Pancreas (tissue), 10 donors: ENCODE measurements around the gene MACROD1. TPM values are rescaled to one million over a fixed set of nuclear protein-coding genes. Genes with fewer than 3 reads are reported as not detected.
A peak's percentile ranks its signal among the peaks of the same experiment; 100 is the strongest.

Experiments
- ATAC-seq, 4 donors: fragments of 200-7000 bp; cut with Tn5 transposase; one replicate each; pipeline versions ENCODE4 v1.8.0 to v1.9.1; 2020; ENCODE audit warnings: mild to moderate bottlenecking in 4 of 4, moderate library complexity in 4 of 4
- DNase-seq, 6 donors: peaks; one replicate each; pipeline ENCODE4 v3.0.0-alpha.2; 2020
- FAIRE-seq: peaks from 2 replicates; lab custom pipeline; 2012; peaks lifted over from hg19 to GRCh38; lab: Jason Lieb, UNC
- H3K27ac ChIP-seq, 4 donors: fragments of 200-600 bp; sonication (generic); 1 replicate in 3 of 4; 2 replicates in 1 of 4; pipeline versions ENCODE4 v1.5.0 to v1.8.0; 2020
- H3K27me3 ChIP-seq, 4 donors: fragments of 200-600 bp; one replicate each; pipeline ENCODE4 v1.8.0; 2021
- H3K36me3 ChIP-seq, 3 donors: fragments of 200-600 bp; sonication (generic) in 1 of 3; one replicate each; pipeline versions ENCODE4 v1.5.0 to v1.8.0; 2020 to 2021
- H3K4me1 ChIP-seq, 3 donors: fragments of 200-600 bp; one replicate each; pipeline ENCODE4 v1.8.0; 2021
- H3K4me3 ChIP-seq, 4 donors: fragments of 200-600 bp; sonication (generic) in 2 of 4; one replicate each; pipeline versions ENCODE4 v1.5.0 to v1.8.0; 2020 to 2021
- H3K9me3 ChIP-seq, 4 donors: fragments of 200-600 bp; one replicate each; pipeline ENCODE4 v1.8.0; 2021
- WGBS, 2 donors: extraction: QIAGEN DNeasy Blood & Tissue Kit; methylation state at CpG; one replicate each; pipeline ENCODE4 v1.1.7; 2013; 5-methylcytosine and 5-hydroxymethylcytosine counted together
- intact Hi-C, 3 donors: fragments of 100-400 bp; cut with DNase I; formaldehyde crosslinking; loops; one replicate each; pipeline versions ENCODE4 v1.11.1 to v1.14.2; 2022
- polyA plus RNA-seq, 2 donors: library from polyadenylated mRNA; stranded (reverse); fragments of 200-250 nt; gene quantifications; one replicate each; pipeline ENCODE4 v1.2.3, GENCODE V29; 2013
- total RNA-seq, 6 donors: library from RNA; stranded (reverse); fragmentation: NEBNext Ultra II Directional in 4 of 6; extraction: Animal tissue kit (Norgen Biotek cat#: 25700) in 4 of 6; gene quantifications; one replicate each; pipeline versions ENCODE4 v1.2.1 to v1.2.4, GENCODE V29; 2021 to 2023
- TF ChIP-seq, protein P1 (sequence below), 4 donors: fragments of 200-600 bp; sonication (generic) in 3 of 4; IDR thresholded peaks; one replicate each; pipeline versions ENCODE4 v1.5.0 to v1.8.0; 2021; ENCODE audit warnings: antibody characterized with exemption in 4 of 4
- donor health status: healthy with polysubstance abuse.
- donor health status: DM: no; HTN: no; CAD: no; lungs with moderate emphysema.
- donor health status: DM: no; HTN: no; CAD: no.
- donor health status: control.
- donor health status: control.
- donor health status: Bipolar disorder and iron deficiency.
- donor health status: DM: yes; HTN: yes; CAD: no.
- donor health status: DM: no; HTN: no; CAD: no.
- donor health status: DM: no; HTN: no; CAD: no.
- donor health status: DM: yes; HTN: yes; CAD: no.

The MACROD1 gene, protein sequence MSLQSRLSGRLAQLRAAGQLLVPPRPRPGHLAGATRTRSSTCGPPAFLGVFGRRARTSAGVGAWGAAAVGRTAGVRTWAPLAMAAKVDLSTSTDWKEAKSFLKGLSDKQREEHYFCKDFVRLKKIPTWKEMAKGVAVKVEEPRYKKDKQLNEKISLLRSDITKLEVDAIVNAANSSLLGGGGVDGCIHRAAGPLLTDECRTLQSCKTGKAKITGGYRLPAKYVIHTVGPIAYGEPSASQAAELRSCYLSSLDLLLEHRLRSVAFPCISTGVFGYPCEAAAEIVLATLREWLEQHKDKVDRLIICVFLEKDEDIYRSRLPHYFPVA
- total RNA-seq (10 to 100 TPM; 26.0 to 37.8 (median 30.3) TPM), polyA plus RNA-seq (100 to 1,000 TPM in 1 of 2 donors, 10 to 100 TPM in 1; 85.1 to 126 TPM)

DNA sequence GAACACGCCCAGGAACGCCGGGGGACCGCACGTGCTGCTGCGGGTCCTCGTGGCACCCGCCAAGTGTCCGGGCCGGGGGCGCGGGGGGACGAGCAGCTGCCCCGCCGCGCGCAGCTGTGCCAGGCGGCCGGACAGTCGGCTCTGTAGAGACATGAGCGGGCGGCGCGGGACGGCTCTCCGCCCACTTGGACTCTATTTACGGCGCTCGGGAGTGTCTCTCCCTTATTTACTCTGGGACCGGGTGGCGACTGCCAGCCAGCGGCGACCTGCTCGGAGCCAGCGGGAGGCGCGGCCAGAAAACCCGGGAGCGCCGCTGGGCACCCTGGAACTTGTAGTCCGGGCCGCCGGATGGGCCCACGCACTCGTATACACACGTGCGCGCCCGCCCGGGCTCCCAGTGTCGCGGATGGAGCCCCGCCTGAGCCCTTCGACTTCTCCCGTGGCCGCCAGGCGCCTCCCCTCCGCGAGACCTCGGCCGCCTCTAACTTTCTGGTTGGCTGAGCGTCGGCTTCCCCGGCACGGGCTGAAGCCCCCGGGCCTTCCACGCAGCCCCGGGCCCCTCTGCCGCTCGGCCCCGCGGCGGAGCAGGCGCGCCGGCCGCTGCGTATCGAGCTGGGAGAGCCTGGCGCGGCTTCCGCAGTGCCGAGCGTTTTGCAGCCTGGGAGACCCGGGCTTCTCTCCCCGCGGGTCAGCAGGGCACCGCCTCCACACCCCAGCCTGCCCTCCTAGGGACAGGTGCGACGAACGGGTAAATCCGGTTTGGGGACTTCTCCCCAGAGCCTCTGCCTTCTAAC, at the start of gene MACROD1:
TSS of gene MACROD1 (minus strand) at position 272 of the 794 bp plus-strand sequence. CDS start at position 153, 119 bp downstream.
- intact Hi-C loops, result no loop called here
- H3K9me3 ChIP-seq, result no peaks in the 10 kb centered on the region
- peak within 1 kb of the TSS; percentile 86 to 97 (median 92) for H3K27ac ChIP-seq
- DNase-seq, result peak; percentile 89 to 97 (median 93)
- FAIRE-seq, result no peak
- H3K27me3 ChIP-seq, result no peaks in the 10 kb centered on the region
- H3K36me3 ChIP-seq, result no peaks in the 10 kb centered on the region
- peak within 1 kb of the TSS; percentile 49 to 80 (median 72) for H3K4me3 ChIP-seq
- H3K4me1 ChIP-seq, result no peaks in the 10 kb centered on the region
- WGBS, 2 donors, result 1% methylated on average over 67 to 92 of the region's 92 CpGs
- peak; percentile 90 to 95 (median 92) for ATAC-seq
- TF ChIP-seq, protein P1, sequence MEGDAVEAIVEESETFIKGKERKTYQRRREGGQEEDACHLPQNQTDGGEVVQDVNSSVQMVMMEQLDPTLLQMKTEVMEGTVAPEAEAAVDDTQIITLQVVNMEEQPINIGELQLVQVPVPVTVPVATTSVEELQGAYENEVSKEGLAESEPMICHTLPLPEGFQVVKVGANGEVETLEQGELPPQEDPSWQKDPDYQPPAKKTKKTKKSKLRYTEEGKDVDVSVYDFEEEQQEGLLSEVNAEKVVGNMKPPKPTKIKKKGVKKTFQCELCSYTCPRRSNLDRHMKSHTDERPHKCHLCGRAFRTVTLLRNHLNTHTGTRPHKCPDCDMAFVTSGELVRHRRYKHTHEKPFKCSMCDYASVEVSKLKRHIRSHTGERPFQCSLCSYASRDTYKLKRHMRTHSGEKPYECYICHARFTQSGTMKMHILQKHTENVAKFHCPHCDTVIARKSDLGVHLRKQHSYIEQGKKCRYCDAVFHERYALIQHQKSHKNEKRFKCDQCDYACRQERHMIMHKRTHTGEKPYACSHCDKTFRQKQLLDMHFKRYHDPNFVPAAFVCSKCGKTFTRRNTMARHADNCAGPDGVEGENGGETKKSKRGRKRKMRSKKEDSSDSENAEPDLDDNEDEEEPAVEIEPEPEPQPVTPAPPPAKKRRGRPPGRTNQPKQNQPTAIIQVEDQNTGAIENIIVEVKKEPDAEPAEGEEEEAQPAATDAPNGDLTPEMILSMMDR (IDR thresholded peaks at IDR 0.05), result no peak

DNA sequence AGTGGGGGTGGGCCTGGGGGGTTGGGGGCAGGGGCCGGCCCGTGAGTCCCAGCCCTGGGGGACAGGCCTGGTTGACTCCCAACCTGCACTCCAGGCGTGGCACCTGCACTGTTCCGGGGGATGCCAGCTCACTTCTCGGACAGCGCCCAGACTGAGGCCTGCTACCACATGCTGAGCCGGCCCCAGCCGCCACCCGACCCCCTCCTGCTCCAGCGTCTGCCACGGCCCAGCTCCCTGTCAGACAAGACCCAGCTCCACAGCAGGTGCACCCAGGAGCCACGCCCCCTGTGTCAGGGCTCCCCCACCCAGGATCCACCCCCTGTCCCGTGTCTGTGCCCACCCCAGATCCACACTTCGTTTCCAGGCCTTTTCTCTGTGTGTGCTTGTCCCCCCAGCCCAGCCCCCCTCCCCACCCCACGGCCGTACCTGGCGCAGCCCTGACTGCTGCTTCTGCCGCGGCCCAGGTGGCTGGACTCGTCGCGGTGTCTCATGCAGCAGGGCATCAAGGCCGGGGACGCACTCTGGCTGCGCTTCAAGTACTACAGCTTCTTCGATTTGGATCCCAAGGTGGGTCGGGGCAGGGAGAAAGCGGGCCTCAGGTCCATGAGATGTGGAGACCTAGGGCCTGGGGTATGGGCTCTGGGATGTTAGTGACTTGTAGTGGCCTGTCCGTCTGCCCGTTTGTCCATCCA, 45.4 kb upstream of the MACROD1 start:
- Histone ChIP-seq H3K27ac (no peak overlapping the region), H3K36me3 (no peaks in the 10 kb centered on the region), H3K4me3 (no peak overlapping the region), H3K4me1 (no peaks in the 10 kb centered on the region), H3K9me3 (no peaks in the 10 kb centered on the region), H3K27me3 (no peaks in the 10 kb centered on the region)
- WGBS, 2 donors, result 87 to 89% methylated on average over 29 to 30 of the region's 30 CpGs
- DNase-seq (peak in 2 of 6 donors; percentile 37 to 75), FAIRE-seq (no peak), ATAC-seq (no peak)
- TF ChIP-seq, protein P1 (IDR thresholded peaks at IDR 0.05), result no peak
- intact Hi-C loops, result no loop called here

DNA sequence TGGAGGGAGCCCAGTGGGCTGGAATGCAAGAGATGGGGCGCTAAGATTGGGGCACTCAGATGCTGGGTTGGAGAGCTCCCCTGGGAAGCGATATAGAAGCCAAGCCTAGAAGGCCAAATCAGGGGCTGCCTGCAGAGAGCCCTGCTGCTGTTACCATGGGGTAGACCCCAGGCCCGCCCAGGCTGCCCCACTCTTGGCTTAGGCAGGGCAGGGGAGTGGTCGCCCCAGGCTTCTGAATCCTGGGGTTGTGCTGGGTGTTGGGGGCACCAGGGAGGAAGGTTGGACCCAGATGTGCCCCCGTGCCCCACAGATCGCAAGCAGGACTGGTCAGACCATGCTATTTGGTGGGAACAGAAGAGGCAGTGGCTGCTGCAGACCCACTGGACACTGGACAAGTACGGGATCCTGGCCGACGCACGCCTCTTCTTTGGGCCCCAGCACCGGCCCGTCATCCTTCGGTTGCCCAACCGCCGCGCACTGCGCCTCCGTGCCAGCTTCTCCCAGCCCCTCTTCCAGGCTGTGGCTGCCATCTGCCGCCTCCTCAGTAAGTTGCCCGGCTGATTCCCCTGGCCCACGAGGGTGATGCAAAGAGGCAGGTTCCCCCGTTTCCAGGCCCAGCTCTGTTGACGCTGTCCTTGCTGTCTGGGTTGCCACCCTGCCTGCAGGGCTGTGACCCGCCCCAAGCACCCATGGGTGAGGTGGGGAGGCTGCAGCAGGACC, 44.5 kb upstream of the MACROD1 start:
- intact Hi-C loops, result no loop called here
- WGBS, 2 donors, result 94% methylated on average over 21 to 24 of the region's 24 CpGs

DNA sequence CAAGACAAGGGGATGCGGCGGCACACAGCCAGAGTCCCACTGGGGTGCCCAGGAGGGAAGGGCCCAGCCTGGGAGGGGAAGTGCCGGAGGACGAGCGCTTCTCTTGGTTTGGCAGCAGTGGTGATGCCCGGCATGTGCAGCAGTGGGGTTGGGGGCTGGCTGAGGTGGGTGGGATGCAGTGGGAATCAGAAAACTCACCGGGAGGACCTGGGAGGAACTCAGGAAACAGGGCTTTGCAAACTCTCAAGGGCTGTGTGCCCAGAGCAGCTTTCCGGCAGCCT, 43.6 kb upstream of the MACROD1 start:
- H3K4me3 ChIP-seq, result no peak overlapping the region
- no peaks in the 10 kb centered on the region for H3K27me3 ChIP-seq
- TF ChIP-seq, protein P1 (IDR thresholded peaks at IDR 0.05), result no peak
- no peaks in the 10 kb centered on the region for H3K36me3 ChIP-seq
- ATAC-seq, result no peak
- FAIRE-seq, result no peak
- no peak overlapping the region for H3K27ac ChIP-seq
- 94 to 97% methylated on average over 6 to 8 of the region's 8 CpGs for WGBS, 2 donors
- peak in 1 of 6 donors; percentile 20 for DNase-seq
- H3K4me1 ChIP-seq, result no peaks in the 10 kb centered on the region
- intact Hi-C loops, result loop anchor here in 2 of 3 donors (5.0 to 10.0 kb wide), 3 partner anchors 53 to 85 kb away; partner anchors contain the start of gene KCNK4 (in 2 of the 2)
- no peaks in the 10 kb centered on the region for H3K9me3 ChIP-seq

More for the DNA sequence above, 44.5 kb upstream of the MACROD1 start:
- Histone ChIP-seq H3K36me3 (no peaks in the 10 kb centered on the region), H3K9me3 (no peaks in the 10 kb centered on the region), H3K27me3 (no peaks in the 10 kb centered on the region), H3K27ac (no peak overlapping the region), H3K4me3 (no peak overlapping the region), H3K4me1 (no peaks in the 10 kb centered on the region)
- ATAC-seq (no peak), FAIRE-seq (no peak), DNase-seq (peak in 2 of 6 donors; percentile 16 to 66)
- TF ChIP-seq, protein P1 (IDR thresholded peaks at IDR 0.05), result no peak
